ENCODE measurements around the gene RALGDS.

RALGDS gene

GRCh38 chr9:133048595-133048994 lies 72.4 kb downstream of the RALGDS start:
- H3K27ac ChIP-seq (ENCODE audit: extremely low read depth, low read depth, low read length): no peak overlapping the region
- ChIA-PET POLR2A (interaction anchor here (2.1 kb wide), 1 partner anchor 18 kb away, joined by 11 read pairs; the partner anchor contains the start of gene GTF3C5), CTCF (interaction anchor here (0.5 to 1.7 kb wide), 14 partner anchors 8 to 154 kb away, joined by 3 to 10 read pairs (median 4); partner anchors contain the start of gene GTF3C5)
- H3K4me1 ChIP-seq (ENCODE audit: control insufficient read depth, insufficient read depth, low read length): no peaks in the 10 kb centered on the region
- no peak for TF ChIP-seq ZNF302 (tag by site-specific recombination; IDR thresholded peaks at IDR 0.05; ENCODE audit: low read depth)
- no peak for TF ChIP-seq SP3 (tag by site-specific recombination; IDR thresholded peaks at IDR 0.05)
- no peak for TF ChIP-seq FEZF1 (tag by site-specific recombination; IDR thresholded peaks at IDR 0.05)
- TF ChIP-seq ZNF654 (tag by site-specific recombination; IDR thresholded peaks at IDR 0.05; ENCODE audit: low read depth): peak; percentile 18; the same call in 1 of the 2 replicates
- no peak for TF ChIP-seq ZNF311 (tag by site-specific recombination; IDR thresholded peaks at IDR 0.05; ENCODE audit: borderline replicate concordance)
- no peak for TF ChIP-seq ZNF48 (tag by site-specific recombination; IDR thresholded peaks at IDR 0.05)
- TF ChIP-seq ZNF658 (tag by site-specific recombination; IDR thresholded peaks at IDR 0.05): no peak
- TF ChIP-seq ZXDB (tag by site-specific recombination; IDR thresholded peaks at IDR 0.05): no peak
- TF ChIP-seq ZEB2 (tag by site-specific recombination; IDR thresholded peaks at IDR 0.05): no peak
- TF ChIP-seq ZNF324 (tag by site-specific recombination; IDR thresholded peaks at IDR 0.05): no peak
- no peak for TF ChIP-seq GLIS2 (tag by site-specific recombination; IDR thresholded peaks at IDR 0.05)
- no peak for TF ChIP-seq ZNF837 (tag by site-specific recombination; IDR thresholded peaks at IDR 0.05)
- no peak for TF ChIP-seq OSR2 (tag by site-specific recombination; IDR thresholded peaks at IDR 0.05)
- no peak for TF ChIP-seq ZNF16 (tag by site-specific recombination; IDR thresholded peaks at IDR 0.05; ENCODE audit: low read depth)
- TF ChIP-seq AEBP2 (tag by site-specific recombination; IDR thresholded peaks at IDR 0.05; ENCODE audit: borderline replicate concordance): no peak
- TF ChIP-seq CTCF (tag by site-specific recombination; IDR thresholded peaks at IDR 0.05): peak; percentile 73
- TF ChIP-seq ZBTB8A (tag by site-specific recombination; IDR thresholded peaks at IDR 0.05): no peak
- H3K4me3 ChIP-seq (ENCODE audit: low read depth, low read length): no peak overlapping the region
- H3K9me3 ChIP-seq (ENCODE audit: control insufficient read depth, insufficient read depth, low read depth, low read length): no peaks in the 10 kb centered on the region
- peaks cover 5 to 87% of the 10 kb centered on the region in 2 experiments for H3K36me3 ChIP-seq (ENCODE audit: control insufficient read depth in 2 of 2, insufficient read depth in 1 of 2, low read length in 2 of 2)
